Thyroid gland (tissue), 4 donors: ENCODE measurements around the gene ARID5A. TPM values are rescaled to one million over a fixed set of nuclear protein-coding genes. Genes with fewer than 3 reads are reported as not detected.

Experiments used
- DNase-seq, 2 donors: peaks; one replicate each; pipeline ENCODE4 v3.0.0-alpha.2; 2019
- H3K27ac ChIP-seq, 3 donors: fragments of 200-600 bp; sonication (generic); 1 replicate in 2 of 3; 2 replicates in 1 of 3; pipeline ENCODE4 v1.5.1; 2016 to 2019; ENCODE audit warnings: mild to moderate bottlenecking in 1 of 3, moderate library complexity in 1 of 3
- H3K27me3 ChIP-seq: fragments of 200-600 bp; sonication (generic); one replicate; pipeline ENCODE4 v1.5.1; 2019
- H3K36me3 ChIP-seq, 2 donors: fragments of 200-600 bp; sonication (generic); one replicate each; pipeline ENCODE4 v1.5.1; 2016 to 2019
- H3K4me1 ChIP-seq, 2 donors: fragments of 200-600 bp; sonication (generic); one replicate each; pipeline ENCODE4 v1.5.1; 2017 to 2019
- H3K4me3 ChIP-seq, 3 donors: fragments of 200-600 bp; sonication (generic); replicated peaks in 1 of 3; 1 replicate in 2 of 3; 2 replicates in 1 of 3; pipeline ENCODE4 v1.5.1; 2016; ENCODE audit warnings: mild to moderate bottlenecking in 1 of 3
- H3K9me3 ChIP-seq: fragments of 200-600 bp; sonication (generic); one replicate; pipeline ENCODE4 v1.5.1; 2017
- POLR2A ChIP-seq, 2 donors: fragments of 450-650 bp; IDR thresholded peaks; one replicate each; pipeline ENCODE4 v1.6.1; 2017; ENCODE audit warnings: antibody characterized with exemption in 2 of 2, mild to moderate bottlenecking in 2 of 2, moderate library complexity in 1 of 2
- WGBS, 2 donors: methylation state at CpG; one replicate each; pipeline ENCODE4 v1.1.5; 2017; 5-methylcytosine and 5-hydroxymethylcytosine counted together
- intact Hi-C: fragments of 100-400 bp; cut with DNase I; formaldehyde crosslinking; loops from one replicate; pipeline ENCODE4 v1.15.1; 2023
- total RNA-seq, 4 donors: library from RNA; depleted of rRNA; stranded (reverse); fragments of >200 nt; gene quantifications; one replicate each; pipeline ENCODE4 v1.2.3, GENCODE V29; 2016
- TF ChIP-seq, protein P1 (sequence below), 6 experiments: fragments of 200-600 bp in 3 of 6; fragments of 450-650 bp in 3 of 6; sonication (generic) in 3 of 6; IDR thresholded peaks; one replicate each; pipeline ENCODE4 v1.5.1; 2016 to 2019; ENCODE audit warnings: antibody characterized with exemption in 6 of 6, mild to moderate bottlenecking in 2 of 6, inconsistent platforms in 1 of 6, moderate library complexity in 1 of 6

The ARID5A gene
- total RNA-seq, 4 donors from 2014 or later, result 9.2 to 29.3 (median 20.0) TPM

DNA sequence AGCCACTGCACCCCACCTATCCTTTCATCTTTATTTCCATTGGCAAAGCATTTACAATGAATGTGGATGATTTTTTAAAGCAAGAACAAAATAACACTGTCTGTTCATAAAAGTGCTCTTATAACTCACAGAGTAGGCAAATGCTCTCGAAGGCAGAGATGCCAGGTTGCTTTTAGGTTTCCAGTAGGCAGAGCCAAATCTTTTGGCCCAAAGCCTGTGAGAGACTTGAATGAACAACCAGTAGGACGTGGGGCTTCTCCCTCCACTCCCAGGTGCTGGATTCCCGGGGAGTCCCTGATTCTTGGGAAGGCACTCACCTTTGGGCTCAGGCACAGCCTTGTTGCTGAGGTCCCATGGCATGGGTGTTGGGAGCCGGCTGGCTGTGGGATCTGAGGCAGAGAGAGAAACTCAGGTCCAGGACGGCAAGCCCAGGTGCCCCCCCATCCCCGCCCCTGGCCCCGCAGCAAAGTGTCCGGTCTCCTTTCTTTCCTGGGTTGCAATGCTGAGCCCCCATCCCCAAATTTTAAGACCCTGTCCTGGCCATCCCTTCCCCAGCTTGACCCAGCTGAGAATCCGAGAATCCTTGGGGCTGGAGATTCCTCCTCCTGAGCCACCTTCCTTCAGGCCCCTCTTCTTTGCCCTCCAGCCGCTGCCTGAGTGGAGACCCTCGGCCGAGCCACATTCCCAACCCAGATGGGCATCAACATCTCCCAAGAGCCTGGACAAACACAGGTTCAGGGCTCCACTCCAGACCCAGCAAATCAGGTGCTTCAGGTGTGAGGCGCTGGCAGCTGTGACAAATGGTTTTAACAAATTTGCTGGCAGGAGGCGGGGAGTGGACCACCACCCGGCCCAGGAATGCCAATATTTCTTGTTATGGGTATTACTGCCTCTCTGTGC is 37.2 kb upstream of the ARID5A start:
- Histone ChIP-seq H3K9me3 (no peaks in the 10 kb centered on the region), H3K4me3 (no peak overlapping the region), H3K36me3 (no peaks in the 10 kb centered on the region), H3K27me3 (peaks cover 7% of the 10 kb centered on the region), H3K27ac (no peak overlapping the region), H3K4me1 (no peaks in the 10 kb centered on the region)
- TF ChIP-seq POLR2A (IDR thresholded peaks at IDR 0.05), result no peak
- TF ChIP-seq, protein P1, sequence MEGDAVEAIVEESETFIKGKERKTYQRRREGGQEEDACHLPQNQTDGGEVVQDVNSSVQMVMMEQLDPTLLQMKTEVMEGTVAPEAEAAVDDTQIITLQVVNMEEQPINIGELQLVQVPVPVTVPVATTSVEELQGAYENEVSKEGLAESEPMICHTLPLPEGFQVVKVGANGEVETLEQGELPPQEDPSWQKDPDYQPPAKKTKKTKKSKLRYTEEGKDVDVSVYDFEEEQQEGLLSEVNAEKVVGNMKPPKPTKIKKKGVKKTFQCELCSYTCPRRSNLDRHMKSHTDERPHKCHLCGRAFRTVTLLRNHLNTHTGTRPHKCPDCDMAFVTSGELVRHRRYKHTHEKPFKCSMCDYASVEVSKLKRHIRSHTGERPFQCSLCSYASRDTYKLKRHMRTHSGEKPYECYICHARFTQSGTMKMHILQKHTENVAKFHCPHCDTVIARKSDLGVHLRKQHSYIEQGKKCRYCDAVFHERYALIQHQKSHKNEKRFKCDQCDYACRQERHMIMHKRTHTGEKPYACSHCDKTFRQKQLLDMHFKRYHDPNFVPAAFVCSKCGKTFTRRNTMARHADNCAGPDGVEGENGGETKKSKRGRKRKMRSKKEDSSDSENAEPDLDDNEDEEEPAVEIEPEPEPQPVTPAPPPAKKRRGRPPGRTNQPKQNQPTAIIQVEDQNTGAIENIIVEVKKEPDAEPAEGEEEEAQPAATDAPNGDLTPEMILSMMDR (IDR thresholded peaks at IDR 0.05), result no peak
- 75 to 83% methylated on average over 14 to 15 of the region's 15 CpGs for WGBS, 2 donors
- intact Hi-C loops, result no loop called here
- no peak for DNase-seq

DNA sequence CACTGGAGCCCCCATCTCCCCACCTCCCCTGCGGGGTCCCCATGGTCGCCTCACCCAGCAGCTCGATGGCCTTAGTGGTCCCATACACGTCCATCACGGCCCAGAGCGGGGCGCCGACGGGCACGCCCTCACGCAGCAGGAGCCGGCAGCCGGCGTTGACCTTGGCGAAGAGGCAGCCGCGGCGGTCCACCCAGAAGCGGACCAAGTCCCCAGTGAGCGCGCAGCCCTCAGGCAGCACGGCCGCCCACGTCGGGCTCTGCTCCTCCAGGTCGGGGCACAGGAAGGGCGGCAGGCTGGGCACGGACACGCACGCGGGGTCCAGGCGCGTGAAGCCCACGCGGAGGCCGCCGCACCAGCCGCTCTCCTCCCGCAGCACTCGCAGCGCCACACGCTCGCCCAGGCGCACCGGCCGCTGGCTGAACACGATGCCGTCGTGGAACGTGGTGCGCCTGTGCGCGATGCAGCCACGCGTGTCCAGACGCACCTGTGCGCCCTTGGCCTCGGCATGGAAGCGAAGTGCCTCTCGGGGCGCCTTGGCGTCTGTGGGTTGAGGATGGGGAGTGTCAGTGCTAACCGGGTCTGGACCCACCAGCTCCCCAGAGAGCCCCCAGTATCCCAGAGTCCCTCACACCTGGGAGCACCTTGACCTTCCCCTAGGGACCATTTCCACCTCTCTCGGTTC is 36.0 kb upstream of the ARID5A start:
- peaks cover 7% of the 10 kb centered on the region for H3K27me3 ChIP-seq
- 34 to 58% methylated on average over 1 to 2 of the region's 64 CpGs for WGBS, 2 donors
- no peaks in the 10 kb centered on the region for H3K36me3 ChIP-seq
- no peak overlapping the region for H3K27ac ChIP-seq
- H3K4me1 ChIP-seq, result no peaks in the 10 kb centered on the region
- intact Hi-C loops, result no loop called here
- TF ChIP-seq, protein P1 (IDR thresholded peaks at IDR 0.05), result no peak
- TF ChIP-seq POLR2A (IDR thresholded peaks at IDR 0.05), result no peak
- H3K4me3 ChIP-seq, result no peak overlapping the region
- H3K9me3 ChIP-seq, result no peaks in the 10 kb centered on the region
- no peak for DNase-seq

DNA sequence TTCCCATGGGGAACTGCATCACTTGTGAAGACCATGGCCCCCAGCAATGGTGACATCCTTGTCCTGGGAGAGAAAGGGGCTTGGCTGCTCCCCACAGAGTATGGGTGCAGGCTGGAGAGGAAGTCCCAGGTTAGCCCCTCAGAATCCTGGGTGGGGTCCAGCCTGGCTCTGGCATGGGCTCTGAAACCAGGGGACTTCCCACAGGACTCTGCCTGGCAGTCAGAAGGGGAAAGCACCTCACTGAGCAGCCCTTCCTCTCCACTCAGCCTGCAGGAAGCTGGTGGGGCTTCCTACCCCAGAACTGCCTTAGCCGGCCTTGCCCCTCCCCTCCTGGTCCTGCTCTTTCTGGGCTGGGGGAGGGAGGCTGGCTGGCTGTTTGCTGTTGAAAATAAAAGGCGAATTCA is 35.1 kb upstream of the ARID5A start:
- Histone ChIP-seq H3K4me1 (no peaks in the 10 kb centered on the region), H3K9me3 (no peaks in the 10 kb centered on the region), H3K27ac (no peak overlapping the region), H3K4me3 (no peak overlapping the region), H3K27me3 (peaks cover 7% of the 10 kb centered on the region), H3K36me3 (no peaks in the 10 kb centered on the region)
- no peak for DNase-seq
- WGBS, 2 donors, result 63 to 74% methylated on average over 2 of the region's 2 CpGs
- TF ChIP-seq, protein P1 (IDR thresholded peaks at IDR 0.05), result no peak
- TF ChIP-seq POLR2A (IDR thresholded peaks at IDR 0.05), result no peak
- intact Hi-C loops, result no loop called here

DNA sequence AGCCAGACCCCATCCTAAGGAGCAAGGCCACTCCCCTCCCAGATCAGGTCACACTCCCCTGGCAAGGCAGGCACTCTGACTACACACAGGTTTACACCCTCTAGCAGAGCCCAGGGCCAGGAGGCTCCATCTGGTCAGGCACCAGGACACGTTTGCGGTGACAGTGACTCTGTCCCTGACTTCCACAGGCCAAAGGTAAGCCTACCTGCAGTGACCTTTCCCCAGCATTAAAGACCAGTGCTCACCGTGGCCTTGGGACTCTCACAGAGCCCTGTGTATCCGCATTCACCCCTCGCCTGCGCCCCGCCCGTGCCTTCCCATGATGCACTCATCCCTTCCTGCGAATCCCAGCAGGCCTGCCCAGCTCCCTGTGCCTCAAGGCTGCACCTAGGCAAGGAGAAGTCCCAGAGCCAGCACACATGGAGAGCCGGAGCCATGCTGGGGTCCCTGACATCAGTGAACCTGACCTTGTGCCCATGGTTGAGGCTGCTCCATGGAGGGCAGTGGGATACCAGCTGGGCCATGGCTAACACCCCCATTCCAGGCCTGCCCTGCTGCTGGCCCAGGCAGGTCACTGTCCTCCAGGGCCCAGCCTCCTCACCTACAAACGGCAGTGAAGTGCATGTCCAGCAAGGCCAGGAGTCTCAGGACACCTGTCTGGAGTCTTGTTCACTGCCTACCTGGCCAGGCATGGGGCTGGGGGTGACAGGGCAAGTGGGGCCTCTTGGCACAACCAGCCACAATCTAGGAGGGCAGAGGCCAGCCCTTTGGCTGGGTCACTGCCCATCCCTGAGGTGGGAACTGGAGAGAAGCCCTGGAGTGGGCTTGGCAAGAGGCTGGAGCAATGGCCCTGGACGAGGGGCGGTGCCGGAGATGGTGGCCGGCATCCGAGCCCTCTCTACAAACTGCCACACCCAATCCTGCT is 34.4 kb upstream of the ARID5A start:
- intact Hi-C loops, result no loop called here
- WGBS, 2 donors, result 81 to 90% methylated on average over 10 to 14 of the region's 16 CpGs

More for the DNA sequence above, 34.4 kb upstream of the ARID5A start:
- no peak overlapping the region for H3K4me3 ChIP-seq
- no peak for DNase-seq
- H3K27ac ChIP-seq, result no peak overlapping the region
- TF ChIP-seq POLR2A (IDR thresholded peaks at IDR 0.05), result no peak
- TF ChIP-seq, protein P1 (IDR thresholded peaks at IDR 0.05), result no peak
- no peaks in the 10 kb centered on the region for H3K36me3 ChIP-seq
- peaks cover 7% of the 10 kb centered on the region for H3K27me3 ChIP-seq
- no peaks in the 10 kb centered on the region for H3K9me3 ChIP-seq
- no peaks in the 10 kb centered on the region for H3K4me1 ChIP-seq
